Anterior cingulate cortex (tissue), 58 donors: Measurements from ENCODE around the gene ISG15.
A peak's percentile ranks its signal among the peaks of the same experiment; 100 is the strongest.

Source experiments
- DNase-seq, 58 donors: peaks; one replicate each; lab custom pipeline; 2025; lab: John Stamatoyannopoulos, UW

The ISG15 gene

DNA sequence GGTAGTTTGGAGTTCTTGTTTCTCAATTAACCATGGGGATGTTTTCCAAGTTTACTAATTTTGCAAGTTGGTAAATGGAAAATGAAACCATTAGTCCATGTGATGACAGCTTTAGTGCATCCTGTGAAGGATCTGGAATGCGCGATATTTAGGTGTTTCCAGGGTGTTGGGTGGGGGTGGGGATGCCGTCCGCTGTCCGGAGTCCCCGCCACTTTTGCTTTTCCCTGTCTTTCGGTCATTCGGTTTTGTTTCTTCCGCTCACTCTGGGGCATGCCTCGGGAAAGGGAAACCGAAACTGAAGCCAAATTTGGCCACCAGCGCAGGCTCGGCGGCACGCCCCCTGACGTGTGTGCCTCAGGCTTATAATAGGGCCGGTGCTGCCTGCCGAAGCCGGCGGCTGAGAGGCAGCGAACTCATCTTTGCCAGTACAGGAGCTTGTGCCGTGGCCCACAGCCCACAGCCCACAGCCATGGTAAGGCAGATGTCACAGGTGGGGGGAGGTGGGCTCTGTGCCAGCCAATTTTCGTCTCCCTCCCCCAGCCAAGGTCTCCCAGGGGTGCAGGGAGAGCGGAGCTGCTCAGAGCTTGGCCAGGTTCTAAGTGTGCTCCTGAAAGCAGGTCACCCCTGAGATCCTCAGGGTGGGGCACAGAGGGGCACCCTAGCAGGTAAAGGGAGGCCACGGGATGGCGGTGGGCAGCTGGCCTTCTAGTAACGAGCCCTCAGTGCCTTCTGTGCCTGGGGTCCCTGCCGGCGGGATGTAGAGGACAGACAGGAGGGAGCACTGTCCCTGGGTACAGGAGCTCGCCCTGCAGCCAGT is at the start of gene ISG15:
TSS of gene ISG15 (plus strand) at position 393 of the 817 bp plus-strand sequence. CDS start at position 470, 77 bp downstream.
- DNase-seq, result peak in 54 of 58 donors; percentile 40 to 87 (median 69)

DNA sequence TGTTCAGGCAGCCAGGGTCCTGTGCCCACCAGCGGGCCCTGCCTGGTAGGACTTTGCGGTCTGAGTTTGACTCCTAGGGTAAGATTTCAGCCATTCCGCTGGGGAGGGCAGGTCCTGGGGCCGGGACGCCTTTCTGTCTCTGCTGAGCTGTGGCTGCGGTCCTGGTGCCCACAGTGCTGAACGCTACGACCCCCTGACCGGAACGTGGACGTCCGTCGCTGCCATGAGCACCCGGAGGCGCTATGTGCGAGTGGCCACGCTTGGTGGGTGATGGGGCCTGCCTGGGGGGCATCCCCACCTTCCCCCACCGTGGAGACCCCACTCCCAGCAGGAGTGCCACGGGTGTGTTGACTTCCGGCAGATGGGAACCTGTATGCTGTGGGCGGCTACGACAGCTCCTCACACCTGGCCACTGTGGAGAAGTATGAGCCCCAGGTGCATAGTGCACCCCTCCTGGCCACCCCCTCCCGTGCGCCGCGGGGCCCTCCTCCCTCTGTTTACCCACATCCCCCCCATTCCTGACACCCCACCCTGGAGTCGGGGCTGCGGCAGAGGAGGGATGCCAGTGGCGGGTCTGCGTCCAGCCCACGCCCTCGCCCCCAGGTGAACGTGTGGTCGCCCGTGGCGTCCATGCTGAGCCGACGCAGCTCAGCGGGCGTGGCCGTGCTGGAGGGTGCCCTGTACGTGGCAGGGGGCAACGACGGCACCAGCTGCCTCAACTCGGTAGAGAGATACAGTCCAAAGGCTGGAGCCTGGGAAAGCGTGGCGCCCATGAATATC is 49.4 kb upstream of the ISG15 start:
- no peak for DNase-seq

DNA sequence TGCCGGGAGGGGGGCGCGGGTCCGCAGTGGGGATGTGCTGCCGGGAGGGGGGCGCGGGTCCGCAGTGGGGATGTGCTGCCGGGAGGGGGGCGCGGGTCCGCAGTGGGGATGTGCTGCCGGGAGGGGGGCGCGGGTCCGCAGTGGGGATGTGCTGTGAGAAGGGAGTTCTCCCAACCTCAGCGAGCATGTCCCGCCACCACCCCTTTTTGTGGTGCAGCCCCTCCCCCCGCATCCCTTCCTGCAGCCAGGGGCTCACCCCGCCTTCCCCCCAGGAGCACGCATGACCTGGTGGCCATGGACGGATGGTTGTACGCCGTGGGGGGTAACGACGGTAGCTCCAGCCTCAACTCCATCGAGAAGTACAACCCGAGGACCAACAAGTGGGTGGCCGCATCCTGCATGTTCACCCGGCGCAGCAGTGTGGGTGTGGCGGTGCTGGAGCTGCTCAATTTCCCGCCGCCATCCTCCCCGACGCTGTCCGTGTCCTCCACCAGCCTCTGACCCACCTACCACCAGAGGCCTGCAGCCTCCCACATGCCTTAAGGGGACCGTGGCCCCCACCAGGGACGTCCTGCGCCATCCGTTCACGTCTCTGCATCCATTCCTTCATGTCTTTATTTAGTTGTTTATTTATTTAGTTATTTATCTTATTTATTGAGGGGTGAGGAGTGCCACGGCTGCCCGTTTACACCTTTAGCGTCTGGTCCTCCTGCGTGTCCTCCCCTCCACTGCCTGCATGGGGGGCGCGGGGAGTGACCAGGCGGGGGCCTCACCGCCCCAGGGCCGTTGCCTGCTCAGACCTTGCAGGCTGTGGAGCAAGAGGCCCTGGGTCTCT is 48.4 kb upstream of the ISG15 start:
- DNase-seq, result no peak

DNA sequence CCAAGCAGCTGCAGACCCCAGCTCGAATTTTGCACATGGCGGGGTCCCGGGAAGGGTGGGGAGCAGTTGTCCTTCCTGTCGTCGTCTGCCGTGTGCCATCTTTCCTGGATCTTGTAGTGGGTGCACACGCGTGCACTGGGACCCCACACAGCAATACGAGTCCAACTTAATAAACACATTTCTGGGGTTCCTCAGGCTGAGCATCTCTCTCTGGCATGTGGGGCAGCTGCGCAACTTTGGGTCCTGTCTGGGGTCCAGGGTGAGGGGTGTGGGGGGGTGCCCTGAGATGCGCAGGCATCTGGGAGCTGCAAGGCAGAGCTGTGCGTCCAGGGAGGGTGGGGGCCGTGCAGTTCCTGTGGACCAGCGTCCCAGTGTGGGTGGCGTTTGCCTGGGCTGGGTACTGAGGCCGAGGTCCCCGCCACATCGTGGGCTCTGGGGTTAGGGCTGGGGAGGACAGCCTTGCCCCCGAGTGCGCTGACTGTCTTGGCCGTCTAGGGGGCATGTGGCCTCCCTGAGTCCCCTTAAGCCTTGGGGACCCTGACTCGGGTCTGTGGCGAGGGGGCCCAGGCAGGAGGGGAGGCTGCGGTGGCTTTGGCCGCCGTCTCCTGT is 47.7 kb upstream of the ISG15 start:
- DNase-seq, result no peak

DNA sequence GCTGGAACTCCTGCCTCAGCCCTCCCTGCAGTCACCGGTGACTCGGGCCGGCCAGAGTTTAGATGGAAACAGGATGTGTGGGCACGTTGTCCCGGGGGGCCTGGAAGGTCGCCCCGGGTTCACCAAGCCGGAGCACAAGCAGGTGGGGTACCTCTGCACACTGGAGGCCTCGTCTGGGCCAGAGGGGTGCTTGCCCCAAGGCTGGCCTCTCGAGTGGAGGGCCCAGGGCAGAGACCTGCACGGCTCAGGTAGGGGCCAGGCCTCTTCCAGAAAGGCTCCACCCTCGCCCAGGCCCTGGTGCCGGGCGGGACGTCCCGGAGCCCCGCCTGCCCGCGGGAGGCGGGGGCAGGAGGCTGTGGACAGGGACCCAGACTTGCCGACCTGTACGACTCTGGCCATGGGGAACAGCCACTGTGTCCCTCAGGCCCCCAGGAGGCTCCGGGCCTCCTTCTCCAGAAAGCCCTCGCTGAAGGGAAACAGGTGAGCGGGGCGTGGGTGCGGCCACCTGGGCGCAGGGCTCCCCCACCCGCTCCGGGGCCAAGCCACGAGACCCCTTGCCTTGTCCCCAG is 47.1 kb upstream of the ISG15 start, which contains the start of gene PLEKHN1:
TSS of gene PLEKHN1 (plus strand) at position 348 of the 569 bp plus-strand sequence. CDS start at position 398, 50 bp downstream.
- no peak for DNase-seq

DNA sequence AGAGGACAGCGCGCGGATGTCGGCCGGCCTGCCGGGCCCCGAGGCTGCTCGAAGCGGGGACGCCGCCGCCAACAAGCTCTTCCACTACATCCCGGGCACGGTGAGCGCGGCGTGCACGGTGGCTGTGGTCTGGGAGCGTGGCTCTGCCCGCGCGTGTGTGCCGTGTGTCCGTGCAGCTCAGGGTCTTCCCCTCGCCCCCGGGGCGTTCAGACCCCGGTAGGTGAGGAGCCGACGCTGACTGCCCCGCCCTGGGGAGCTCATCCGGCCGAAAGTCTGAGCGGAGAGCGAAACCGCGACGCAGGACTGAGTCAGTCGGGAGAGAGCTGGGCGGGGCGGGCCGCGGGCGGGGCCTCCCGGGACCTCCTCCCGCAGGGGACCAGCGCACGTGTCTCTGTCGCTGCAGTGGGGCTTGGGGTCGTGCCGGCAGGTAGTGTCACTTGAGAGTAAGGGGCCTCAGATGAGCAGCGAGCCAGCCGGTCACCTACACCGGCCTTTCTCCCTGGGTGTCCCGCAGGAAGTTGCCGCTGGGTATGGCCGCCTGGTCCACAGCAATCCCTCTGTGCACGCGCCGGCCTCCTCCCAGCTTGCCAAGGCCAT is 46.5 kb upstream of the ISG15 start:
- DNase-seq, result peak in 3 of 58 donors; percentile 11 to 19 (median 16)

DNA sequence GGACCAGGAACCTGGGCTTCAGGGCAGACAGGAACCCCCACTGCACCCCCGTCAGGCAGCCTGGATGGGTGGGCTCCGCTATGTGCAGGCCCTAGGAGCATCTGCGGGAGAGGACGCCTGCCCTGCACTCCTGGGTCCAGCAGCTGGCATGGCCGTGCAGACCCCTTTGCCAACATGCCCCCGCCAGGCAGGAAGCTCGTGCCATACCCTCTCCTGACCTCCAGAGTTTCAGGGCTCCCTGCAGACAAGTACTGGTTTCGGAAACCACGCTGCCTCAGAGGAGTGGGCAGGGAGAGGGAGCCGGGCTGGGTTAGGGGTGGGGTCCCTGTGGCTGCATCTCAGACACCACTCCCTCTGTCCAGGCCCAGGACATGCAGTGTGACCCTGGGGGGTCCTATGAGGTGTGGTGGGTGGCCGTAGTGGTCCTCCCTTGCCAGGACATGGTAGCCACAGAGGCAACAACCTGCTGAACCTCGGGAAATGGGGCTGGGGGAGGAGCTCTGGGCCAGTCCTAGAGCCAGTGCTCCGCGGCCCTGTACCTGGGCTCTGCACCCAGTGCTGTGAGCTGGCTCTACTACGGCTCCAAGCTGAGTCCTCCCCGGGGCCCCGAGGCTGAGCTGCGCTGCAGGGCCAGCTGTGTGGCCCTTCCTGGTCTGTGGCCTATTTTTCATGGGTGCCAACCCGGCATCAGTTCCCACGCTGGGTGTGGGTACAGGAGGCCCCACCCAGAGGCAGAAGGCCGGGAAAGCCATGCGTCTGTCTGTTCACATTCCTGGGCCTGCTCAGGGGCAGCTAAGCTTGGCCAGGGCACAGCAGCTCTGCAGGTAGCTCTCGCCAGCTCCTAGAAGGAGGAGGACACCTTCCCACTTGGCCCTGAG is 45.6 kb upstream of the ISG15 start:
- DNase-seq, result no peak

DNA sequence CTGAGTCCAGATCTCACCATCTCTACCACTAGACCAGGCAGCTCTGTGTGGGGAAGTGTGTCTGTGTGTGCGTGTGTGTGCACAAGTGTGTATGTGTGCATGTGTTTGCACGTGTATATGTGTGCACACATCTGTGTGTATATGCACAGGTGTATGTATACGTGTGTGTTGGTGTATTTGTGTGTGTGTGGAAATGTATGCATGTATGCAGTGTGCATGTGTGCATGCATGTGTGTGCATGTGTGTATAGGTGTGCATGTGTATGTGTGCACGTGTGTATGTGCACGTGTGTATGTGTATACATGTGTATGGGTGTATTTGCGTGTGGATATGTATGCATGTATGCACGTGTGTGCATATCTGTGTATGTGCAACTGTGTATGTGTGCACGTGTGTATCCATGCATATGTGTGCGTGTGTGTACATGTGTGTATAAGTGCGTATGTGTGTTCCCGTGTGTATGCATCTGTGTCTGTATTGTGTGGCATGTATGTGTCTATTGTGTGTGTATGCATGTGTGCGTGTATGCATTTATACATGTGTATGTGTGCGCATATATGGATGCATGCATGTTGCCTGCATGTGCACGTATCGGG is 43.9 kb upstream of the ISG15 start:
- no peak for DNase-seq

DNA sequence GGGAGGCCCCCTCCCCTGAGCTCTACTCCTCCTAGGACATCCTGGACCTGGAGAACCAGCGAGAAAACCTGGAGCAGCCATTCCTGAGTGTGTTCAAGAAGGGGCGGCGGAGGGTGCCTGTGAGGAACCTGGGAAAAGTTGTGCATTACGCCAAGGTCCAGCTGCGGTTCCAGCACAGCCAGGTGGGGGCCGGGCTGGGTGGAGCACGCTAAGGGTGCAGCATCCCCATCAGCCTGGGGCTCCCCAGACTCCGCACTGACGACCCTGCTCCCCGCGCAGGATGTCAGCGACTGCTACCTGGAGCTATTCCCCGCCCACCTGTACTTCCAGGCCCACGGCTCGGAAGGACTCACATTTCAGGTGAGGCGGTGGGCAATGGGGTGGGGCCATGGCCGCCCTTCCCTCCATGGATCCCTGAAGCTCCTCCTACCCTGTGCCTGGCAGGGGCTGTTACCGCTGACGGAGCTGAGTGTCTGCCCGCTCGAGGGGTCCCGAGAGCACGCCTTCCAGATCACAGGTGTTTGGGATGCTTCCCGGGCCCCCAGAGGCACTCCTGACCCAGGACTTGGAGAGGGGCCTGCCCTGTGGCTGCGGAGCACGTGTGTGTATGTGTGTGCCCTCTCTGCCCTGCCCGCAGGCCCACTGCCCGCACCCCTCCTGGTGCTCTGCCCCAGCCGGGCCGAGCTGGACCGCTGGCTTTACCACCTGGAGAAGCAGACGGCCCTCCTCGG is 42.9 kb upstream of the ISG15 start:
- no peak for DNase-seq

DNA sequence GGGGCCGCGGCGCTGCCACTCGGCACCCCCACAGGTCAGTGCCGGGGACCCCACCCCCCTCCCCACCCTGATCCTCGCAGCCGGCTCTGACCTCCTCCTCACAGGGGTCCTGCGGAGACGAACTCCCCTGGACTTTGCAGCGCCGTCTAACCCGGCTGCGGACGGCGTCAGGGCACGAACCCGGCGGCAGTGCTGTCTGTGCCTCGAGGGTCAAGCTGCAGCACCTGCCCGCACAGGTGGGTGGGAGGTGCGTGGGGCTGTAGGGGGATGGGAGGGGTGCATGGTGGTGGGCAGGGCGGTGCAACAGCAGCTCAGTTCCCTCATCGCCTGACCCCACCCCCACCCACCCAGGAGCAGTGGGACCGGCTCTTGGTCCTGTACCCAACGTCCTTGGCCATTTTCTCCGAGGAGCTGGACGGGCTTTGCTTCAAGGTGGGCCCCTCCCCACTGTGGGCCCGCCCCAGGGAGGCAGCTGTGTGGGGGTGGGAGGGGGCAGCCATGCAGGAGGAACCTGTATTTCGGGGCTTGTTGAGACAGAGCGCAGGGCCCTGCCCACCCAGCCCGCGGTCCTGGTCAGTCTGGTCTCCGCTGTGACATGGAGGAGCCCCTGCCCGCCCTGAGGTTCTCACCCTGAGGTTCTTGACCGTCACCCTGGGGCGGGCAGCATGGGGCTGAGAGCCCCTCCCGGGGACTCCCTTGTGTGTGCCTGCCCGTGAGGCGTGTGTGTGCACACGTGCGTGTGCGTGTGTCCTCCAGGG is 42.1 kb upstream of the ISG15 start:
- no peak for DNase-seq

DNA sequence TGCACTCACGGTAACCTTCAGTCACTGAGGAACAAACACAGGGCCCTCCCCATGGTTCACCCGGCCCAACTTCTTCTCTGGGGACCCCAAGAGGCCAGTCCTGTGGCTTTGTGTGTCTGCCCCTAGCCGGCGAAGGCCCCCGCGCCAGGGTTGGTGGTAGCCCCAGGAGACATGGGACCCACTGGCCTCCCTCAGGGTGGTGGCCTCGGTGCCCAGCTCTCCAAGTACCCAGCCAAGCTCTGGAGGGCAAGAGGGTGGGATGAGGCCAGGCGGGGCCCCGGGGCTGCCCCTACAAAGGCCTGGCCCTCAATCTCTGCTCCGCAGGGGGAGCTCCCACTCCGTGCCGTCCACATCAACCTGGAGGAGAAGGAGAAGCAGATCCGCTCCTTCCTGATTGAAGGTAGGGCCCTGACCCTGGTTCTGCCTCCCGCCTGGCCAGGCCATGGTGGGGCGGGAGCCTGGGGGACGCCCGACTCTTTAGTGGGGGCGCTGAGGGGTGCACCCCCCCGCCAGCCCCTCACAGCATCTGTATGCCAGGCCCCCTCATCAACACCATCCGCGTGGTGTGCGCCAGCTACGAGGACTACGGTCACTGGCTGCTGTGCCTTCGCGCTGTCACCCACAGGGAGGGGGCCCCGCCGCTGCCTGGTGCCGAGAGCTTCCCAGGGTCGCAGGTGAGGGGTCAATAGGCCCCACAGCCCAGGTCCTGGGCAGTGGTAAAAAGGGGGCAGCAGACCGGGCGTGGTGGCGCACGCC is 41.4 kb upstream of the ISG15 start:
- no peak for DNase-seq

DNA sequence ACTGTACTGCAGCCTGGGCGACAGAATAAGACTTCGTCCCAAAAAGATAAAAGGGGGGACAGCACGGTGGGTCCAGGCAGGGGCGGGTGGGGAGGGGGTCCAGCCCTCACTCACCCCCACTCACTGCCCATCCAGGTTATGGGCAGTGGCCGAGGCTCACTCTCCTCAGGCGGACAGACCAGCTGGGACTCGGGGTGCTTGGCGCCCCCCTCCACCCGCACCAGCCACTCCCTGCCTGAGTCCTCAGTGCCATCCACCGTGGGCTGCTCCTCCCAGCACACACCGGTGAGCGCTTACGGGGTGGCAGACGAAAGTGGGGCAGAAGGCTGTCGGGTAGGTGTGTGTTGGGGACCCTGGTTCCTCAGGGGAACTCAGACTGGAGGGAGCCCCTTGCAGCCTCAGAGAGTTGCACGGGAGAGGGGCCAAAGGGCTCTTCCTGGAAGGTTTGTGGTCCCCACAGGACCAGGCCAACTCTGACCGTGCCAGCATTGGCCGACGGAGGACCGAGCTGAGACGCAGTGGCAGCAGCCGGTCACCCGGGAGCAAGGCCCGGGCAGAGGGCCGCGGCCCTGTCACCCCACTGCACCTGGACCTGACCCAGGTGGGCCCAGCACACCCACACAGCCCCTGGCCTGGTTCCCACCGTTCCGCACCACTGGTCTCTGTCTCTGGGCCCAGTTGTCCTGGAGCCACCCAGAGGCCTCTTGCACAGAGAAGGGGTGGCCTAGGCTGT is 40.4 kb upstream of the ISG15 start:
- no peak for DNase-seq

DNA sequence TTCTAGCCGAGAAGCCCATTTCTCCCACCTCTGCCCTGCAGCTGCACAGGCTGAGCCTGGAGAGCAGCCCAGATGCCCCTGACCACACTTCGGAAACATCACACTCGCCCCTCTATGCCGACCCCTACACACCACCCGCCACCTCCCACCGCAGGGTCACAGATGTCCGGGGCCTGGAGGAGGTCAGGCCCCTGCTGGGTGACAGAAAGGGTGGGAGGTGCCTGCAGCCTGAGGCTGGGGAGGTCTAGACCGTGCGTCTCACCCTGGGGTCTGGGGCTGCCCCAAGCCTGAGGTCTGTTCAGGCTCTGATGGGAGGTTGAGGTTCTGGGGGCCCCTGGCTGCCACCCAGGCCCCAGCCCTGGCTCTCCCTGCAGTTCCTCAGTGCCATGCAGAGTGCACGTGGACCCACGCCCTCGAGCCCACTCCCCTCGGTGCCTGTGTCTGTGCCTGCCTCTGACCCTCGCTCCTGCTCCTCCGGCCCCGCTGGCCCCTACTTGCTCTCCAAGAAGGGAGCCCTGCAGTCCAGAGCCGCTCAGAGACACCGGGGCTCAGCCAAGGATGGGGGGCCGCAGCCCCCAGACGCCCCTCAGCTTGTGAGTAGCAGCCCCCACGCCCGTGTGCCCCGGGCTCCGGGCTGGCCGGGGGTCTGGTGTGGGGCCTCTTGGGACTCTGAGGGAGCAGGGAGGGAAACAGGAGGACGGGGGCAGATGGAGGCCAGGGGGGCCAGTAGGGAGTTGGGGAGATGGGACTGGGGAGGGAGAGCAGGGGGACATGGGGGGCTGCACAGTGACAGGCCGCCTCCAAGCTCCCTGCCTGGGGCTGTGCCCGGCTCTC is 39.6 kb upstream of the ISG15 start:
- DNase-seq, result no peak

DNA sequence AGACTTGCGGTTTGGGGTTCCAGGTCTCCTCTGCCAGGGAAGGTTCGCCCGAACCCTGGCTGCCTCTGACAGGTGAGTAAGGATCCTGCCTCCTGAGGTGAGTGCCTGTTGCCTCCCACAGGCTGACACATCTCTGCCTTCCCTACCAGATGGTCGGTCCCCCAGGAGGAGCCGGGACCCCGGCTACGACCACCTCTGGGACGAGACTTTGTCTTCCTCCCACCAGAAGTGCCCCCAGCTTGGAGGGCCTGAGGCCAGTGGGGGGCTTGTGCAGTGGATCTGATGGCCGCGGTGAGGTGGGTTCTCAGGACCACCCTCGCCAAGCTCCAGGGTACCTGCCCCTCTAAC is 39.0 kb upstream of the ISG15 start:
- DNase-seq, result no peak
